Adrenal gland (tissue), 5 donors: ENCODE data around the gene IL1RAPL1.

Experiments
- POLR2A ChIP-seq, 2 donors: fragments of 450-650 bp; IDR thresholded peaks; one replicate each; pipeline ENCODE4 v1.6.1; 2017; ENCODE audit warnings: antibody characterized with exemption in 2 of 2, mild to moderate bottlenecking in 2 of 2, moderate library complexity in 1 of 2
- TF ChIP-seq, protein P1 (sequence below), 6 experiments: fragments of 450-650 bp in 4 of 6; fragments of 200-600 bp in 2 of 6; sonication (generic) in 1 of 6; IDR thresholded peaks; 1 replicate in 5 of 6; 2 replicates in 1 of 6; pipeline versions ENCODE4 v1.5.1 to v1.8.0; 2016 to 2021; ENCODE audit warnings: antibody characterized with exemption in 6 of 6, mild to moderate bottlenecking in 2 of 6, moderate library complexity in 1 of 6
- donor health status: DM: no; HTN: no; CAD: no.

DNA sequence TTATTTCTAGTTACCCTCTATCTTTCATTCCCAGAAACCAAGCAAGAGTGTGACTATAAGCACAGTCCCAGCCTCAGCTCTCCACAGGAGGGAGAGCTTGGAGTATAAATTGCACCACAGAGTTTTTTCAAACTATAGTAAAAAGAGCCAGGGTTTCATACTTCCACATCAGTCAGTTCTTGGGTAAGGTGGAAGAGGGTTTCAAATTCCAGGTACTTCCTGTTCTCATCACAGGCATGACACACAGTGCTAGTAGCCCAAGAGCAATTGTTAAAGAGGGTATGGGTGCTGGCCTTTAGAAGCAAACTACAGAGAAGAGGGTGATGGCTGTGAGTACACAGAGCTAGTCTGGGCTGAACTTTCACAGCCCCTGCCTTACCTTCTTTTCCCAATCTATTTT, 5.7 kb upstream of the IL1RAPL1 start:
- TF ChIP-seq, protein P1, sequence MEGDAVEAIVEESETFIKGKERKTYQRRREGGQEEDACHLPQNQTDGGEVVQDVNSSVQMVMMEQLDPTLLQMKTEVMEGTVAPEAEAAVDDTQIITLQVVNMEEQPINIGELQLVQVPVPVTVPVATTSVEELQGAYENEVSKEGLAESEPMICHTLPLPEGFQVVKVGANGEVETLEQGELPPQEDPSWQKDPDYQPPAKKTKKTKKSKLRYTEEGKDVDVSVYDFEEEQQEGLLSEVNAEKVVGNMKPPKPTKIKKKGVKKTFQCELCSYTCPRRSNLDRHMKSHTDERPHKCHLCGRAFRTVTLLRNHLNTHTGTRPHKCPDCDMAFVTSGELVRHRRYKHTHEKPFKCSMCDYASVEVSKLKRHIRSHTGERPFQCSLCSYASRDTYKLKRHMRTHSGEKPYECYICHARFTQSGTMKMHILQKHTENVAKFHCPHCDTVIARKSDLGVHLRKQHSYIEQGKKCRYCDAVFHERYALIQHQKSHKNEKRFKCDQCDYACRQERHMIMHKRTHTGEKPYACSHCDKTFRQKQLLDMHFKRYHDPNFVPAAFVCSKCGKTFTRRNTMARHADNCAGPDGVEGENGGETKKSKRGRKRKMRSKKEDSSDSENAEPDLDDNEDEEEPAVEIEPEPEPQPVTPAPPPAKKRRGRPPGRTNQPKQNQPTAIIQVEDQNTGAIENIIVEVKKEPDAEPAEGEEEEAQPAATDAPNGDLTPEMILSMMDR (IDR thresholded peaks at IDR 0.05), result no peak
- TF ChIP-seq POLR2A (IDR thresholded peaks at IDR 0.05), result no peak
